ENCODE measurements around the gene KCTD10. TPM values are rescaled to one million over a fixed set of nuclear protein-coding genes. Genes with fewer than 3 reads are reported as not detected.

The KCTD10 gene
- total RNA-seq, 1 donor from 2014 or later = 51.1 TPM

- no peak for DNase-seq (ENCODE audit: low spot score, unreplicated experiment)
- Mint-ChIP-seq H3K27me3 (no peaks in the 10 kb centered on the region), H3K4me1 (ENCODE audit: low read depth) (peaks cover 5% of the 10 kb centered on the region), H3K9me3 (ENCODE audit: low read depth) (no peaks in the 10 kb centered on the region), H3K4me3 (ENCODE audit: low read depth) (no peak overlapping the region), H3K27ac (no peak overlapping the region), H3K36me3 (ENCODE audit: insufficient read depth) (peaks cover 9% of the 10 kb centered on the region)
- no peak for TF ChIP-seq CTCF (IDR thresholded peaks at IDR 0.05; ENCODE audit: unreplicated experiment)
These were observed 4.8 kb upstream of the KCTD10 start for GRCh38 chr12:109481863-109482262.

- Mint-ChIP-seq H3K4me1 (ENCODE audit: low read depth) (peaks cover 17% of the 10 kb centered on the region), H3K27me3 (no peaks in the 10 kb centered on the region), H3K9me3 (ENCODE audit: low read depth) (no peaks in the 10 kb centered on the region), H3K4me3 (ENCODE audit: low read depth) (no peak overlapping the region), H3K27ac (no peak overlapping the region), H3K36me3 (ENCODE audit: insufficient read depth) (peaks cover 4% of the 10 kb centered on the region)
- DNase-seq (ENCODE audit: low spot score, unreplicated experiment) = no peak
- no peak for TF ChIP-seq CTCF (IDR thresholded peaks at IDR 0.05; ENCODE audit: unreplicated experiment)
These were observed 3.3 kb upstream of the KCTD10 start for GRCh38 chr12:109480356-109480755.

- peaks cover 4% of the 10 kb centered on the region for H3K36me3 Mint-ChIP-seq (ENCODE audit: insufficient read depth)
- TF ChIP-seq CTCF (IDR thresholded peaks at IDR 0.05; ENCODE audit: unreplicated experiment) = no peak
- peaks cover 17% of the 10 kb centered on the region for H3K4me1 Mint-ChIP-seq (ENCODE audit: low read depth)
- H3K4me3 Mint-ChIP-seq (ENCODE audit: low read depth) = peak overlapping the region; percentile 16
- no peak overlapping the region for H3K27ac Mint-ChIP-seq
- H3K9me3 Mint-ChIP-seq (ENCODE audit: low read depth) = no peaks in the 10 kb centered on the region
- no peak for DNase-seq (ENCODE audit: low spot score, unreplicated experiment)
- no peaks in the 10 kb centered on the region for H3K27me3 Mint-ChIP-seq
These were observed 2.7 kb upstream of the KCTD10 start for GRCh38 chr12:109479761-109480160.

GRCh38 chr12:109477963-109478315, 839 bp upstream of the KCTD10 start:
- Mint-ChIP-seq H3K27me3 (no peaks in the 10 kb centered on the region), H3K9me3 (ENCODE audit: low read depth) (no peaks in the 10 kb centered on the region), H3K27ac (peak overlapping the region; percentile 94), H3K4me1 (ENCODE audit: low read depth) (peaks cover 17% of the 10 kb centered on the region), H3K36me3 (ENCODE audit: insufficient read depth) (no peaks in the 10 kb centered on the region), H3K4me3 (ENCODE audit: low read depth) (peak overlapping the region; percentile 94)
- no peak for DNase-seq (ENCODE audit: low spot score, unreplicated experiment)
- TF ChIP-seq CTCF (IDR thresholded peaks at IDR 0.05; ENCODE audit: unreplicated experiment) = no peak

- no peak for TF ChIP-seq CTCF (IDR thresholded peaks at IDR 0.05; ENCODE audit: unreplicated experiment)
- no peaks in the 10 kb centered on the region for H3K27me3 Mint-ChIP-seq
- H3K4me3 Mint-ChIP-seq (ENCODE audit: low read depth) = peak overlapping the region; percentile 94
- H3K4me1 Mint-ChIP-seq (ENCODE audit: low read depth) = peaks cover 17% of the 10 kb centered on the region
- peak overlapping the region; percentile 94 for H3K27ac Mint-ChIP-seq
- no peaks in the 10 kb centered on the region for H3K9me3 Mint-ChIP-seq (ENCODE audit: low read depth)
- DNase-seq (ENCODE audit: low spot score, unreplicated experiment) = no peak
- H3K36me3 Mint-ChIP-seq (ENCODE audit: insufficient read depth) = no peaks in the 10 kb centered on the region
These were observed 304 bp downstream of the KCTD10 start for GRCh38 chr12:109476807-109477184.
